Measurements from ENCODE around the gene NANP. TPM values are rescaled to one million over a fixed set of nuclear protein-coding genes. Genes with fewer than 3 reads are reported as not detected.
"Not testable (repeated sequence)": the region's sequence is repeated elsewhere in the genome, so short reads cannot be mapped to it uniquely, and the experiment has no call there.

NANP gene
- total RNA-seq, 1 donor from 2014 or later, result 6.4 TPM

DNA sequence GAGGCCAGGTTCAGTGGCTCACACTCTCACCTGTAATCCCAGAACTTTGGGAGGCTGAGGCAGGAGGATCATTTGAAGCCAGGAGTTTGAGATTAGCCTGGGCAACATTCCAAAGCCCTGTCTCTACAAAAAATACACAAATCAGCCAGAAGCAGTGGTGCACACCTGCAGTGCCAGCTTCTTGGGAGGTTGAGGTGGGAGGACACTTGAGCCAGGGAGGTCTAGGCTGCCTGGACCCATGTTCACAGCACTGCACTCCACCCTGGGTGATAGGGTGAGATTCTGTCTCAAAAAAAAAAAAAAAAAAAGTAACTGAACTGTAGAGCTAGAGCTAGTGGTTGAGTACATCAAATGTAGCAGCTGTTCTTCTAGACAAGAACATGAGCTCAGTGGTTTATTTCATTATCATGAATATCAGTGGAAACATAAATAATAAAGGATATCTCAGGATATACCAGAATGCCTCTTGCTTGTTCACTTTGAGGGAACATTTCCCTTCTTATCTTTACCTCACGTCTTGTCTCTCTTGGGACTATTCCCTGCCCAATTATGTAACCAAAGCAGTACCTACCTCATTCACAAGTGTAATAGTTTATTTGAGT is 17.6 kb downstream of the NANP start:
- no peak for DNase-seq (ENCODE audit: low read depth in 2 of 2)

DNA sequence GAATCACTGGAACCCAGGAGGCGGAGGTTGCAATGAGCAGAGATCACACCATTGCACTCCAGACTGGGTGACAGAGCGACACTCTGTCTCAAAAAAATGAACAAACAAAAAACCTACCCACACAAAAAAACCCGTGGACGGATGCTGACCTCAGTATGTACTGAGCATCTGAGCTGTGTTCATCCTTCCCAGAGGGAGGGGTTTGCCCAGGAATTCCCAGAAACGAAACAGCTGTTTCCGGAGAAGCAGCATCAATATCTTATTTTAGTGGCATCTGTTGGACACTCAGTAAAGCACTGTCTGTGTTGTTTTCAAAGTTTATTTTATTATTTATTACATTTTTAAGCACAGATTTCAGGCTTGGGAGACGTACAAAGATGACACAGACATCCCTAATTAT is 18.7 kb downstream of the NANP start:
- DNase-seq (ENCODE audit: low read depth in 2 of 2), result no peak

DNA sequence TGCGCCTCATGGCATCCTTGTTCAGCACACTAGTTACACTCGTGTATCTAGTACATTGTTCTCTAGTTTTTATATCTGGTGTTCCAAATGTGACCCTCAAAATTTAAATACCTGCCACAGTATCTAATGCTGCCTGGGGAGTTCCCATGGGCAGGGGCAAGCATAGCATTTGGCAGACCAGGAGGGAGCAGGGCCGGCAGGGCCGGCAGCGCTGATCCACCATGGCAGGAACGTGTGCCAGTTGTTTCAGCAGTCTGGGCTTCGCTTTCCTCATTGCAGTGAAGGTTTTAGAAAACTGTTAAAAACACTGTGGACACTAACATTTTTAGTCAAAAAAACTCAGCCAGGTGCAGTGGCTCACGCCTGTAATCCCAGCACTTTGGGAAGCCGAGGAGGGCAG is 19.2 kb downstream of the NANP start:
- DNase-seq (ENCODE audit: low read depth in 2 of 2), result no peak

DNA sequence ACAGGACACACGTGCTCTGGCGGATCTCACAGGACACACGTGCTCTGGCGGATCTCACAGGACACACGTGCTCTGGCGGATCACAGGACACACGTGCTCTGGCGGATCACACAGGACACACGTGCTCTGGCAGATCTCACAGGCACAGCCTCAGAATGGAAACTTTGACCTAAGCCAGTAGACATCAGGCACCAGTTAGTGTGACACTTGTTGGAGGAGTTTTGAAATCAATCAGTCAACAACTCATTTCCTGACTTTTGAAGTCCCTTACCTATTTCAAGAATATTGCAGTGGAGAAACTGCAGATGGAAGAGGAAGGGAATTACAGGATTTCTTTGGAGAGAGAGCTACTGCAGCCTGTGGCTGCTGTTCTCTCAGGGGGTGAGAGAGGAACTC is 20.9 kb downstream of the NANP start:
- not testable (repeated sequence) for DNase-seq (ENCODE audit: low read depth in 2 of 2)

- DNase-seq (ENCODE audit: low read depth in 2 of 2), result not testable (repeated sequence)
These were observed 21.5 kb downstream of the NANP start for GRCh38 chr20:25602191-25602913.

GRCh38 chr20:25601659-25602058 is 22.2 kb downstream of the NANP start:
- DNase-seq (ENCODE audit: low read depth in 2 of 2), result no peak

GRCh38 chr20:25600632-25601031 is 23.2 kb downstream of the NANP start:
- DNase-seq (ENCODE audit: low read depth in 2 of 2), result no peak

- peak in 1 of 2 donors; percentile 28 for DNase-seq (ENCODE audit: low read depth in 2 of 2)
These were observed 31.5 kb downstream of the NANP start for GRCh38 chr20:25592135-25592852.

DNA sequence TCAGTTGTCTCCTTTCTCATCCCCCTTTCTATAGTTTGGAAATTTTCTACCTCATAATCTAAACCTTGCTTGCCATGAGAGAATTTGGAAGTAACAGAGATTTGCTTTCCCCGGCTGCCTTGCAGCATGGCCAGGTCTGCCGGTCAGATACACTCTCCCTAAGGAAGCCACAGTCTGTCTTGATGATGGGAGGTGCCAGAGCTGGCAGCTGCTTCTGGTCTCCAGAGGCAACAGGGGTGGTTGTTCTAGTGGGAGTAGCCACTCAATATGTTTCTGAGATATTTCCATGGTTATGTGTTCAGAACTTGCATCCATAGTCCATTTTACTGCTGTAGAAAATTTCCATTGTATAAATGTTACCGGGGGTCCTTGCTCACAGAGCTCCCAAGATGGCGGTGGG is 33.0 kb downstream of the NANP start:
- not testable (repeated sequence) for DNase-seq (ENCODE audit: low read depth in 2 of 2)

GRCh38 chr20:25588491-25588890 is 35.3 kb downstream of the NANP start:
- no peak for DNase-seq (ENCODE audit: low read depth in 2 of 2)

DNA sequence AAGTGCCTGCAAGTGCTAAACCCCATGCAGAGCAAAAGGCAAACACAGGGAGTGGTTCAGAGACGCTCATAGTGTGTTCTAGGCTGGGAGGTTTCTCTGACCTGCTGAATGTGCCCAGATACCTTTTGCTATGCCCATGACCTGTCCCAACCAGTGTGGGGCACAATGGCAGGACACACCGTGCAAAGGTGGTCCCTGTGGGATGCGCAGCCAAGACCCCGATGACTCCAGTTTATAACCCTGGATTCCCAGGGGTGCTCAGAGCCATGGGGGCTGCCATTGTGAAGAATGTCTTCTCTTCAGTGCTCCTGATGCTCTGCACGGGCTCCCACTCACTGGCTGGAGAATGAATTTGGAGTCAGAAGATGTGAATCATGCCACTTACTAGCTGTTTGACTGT is 36.3 kb downstream of the NANP start:
- no peak for DNase-seq (ENCODE audit: low read depth in 2 of 2)

GRCh38 chr20:25586877-25587276 is 36.9 kb downstream of the NANP start:
- no peak for DNase-seq (ENCODE audit: low read depth in 2 of 2)

GRCh38 chr20:25584905-25585704 is 38.7 kb downstream of the NANP start, which contains the start of gene NINL:
NINL (minus strand) TSS chr20:25585531; CDS start chr20:25526587, 58,944 bp downstream.
- peak in 1 of 2 donors; percentile 73 for DNase-seq (ENCODE audit: low read depth in 2 of 2)

GRCh38 chr20:25583607-25584006 is 40.2 kb downstream of the NANP start:
- DNase-seq (ENCODE audit: low read depth in 2 of 2), result not testable (repeated sequence)

DNA sequence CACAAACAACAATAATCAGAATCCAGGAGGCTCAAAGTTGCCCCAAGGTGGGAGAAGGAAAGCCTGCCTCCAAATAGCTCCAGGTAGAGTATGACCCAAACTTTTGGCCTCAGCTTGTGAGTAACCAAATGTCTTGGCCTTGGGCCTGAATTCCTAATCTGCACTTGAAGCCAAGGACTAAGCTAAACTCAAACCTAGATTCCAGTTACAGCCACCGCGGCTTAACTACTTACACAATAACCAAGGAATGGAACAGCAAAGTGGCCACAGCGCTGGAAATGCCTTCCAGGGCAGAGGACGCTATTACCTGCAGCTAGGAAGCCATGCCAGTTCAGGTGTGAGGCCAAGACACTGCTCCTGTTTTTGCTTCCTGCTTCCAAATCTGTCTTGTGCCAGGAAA is 43.1 kb downstream of the NANP start:
- no peak for DNase-seq (ENCODE audit: low read depth in 2 of 2)

DNA sequence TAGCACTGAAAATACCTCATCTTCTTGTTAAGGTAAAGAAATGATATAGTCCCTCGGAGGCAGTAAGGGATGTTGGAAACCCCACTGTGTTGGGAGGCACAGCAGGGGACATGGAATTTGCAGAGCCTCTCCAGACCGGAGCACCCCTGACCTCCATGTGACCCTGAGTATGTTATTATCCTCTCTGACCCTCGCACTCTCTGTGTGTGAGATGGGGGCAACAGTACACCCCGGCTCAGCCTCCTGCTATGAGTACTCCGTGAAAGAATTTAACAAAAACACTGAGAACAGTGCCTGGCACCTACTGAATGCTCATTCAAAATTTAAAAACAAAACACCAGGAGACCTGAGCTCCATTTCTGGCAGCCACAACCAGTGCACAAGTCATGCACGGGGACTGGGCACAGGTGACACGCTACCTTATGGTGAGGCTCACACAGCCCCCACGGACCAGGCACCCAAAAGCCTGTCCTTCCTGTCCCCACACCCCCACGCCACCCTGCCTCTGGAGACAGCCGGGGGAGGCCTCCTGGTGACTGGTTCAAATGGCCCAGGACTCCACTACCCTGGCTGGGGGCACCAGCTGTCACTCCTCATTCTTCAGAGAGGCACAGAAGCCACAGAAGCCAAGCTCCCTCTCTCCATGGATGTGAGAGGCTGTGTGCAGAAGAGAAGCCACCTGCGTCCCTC is 44.6 kb downstream of the NANP start:
- DNase-seq (ENCODE audit: low read depth in 2 of 2), result no peak

DNA sequence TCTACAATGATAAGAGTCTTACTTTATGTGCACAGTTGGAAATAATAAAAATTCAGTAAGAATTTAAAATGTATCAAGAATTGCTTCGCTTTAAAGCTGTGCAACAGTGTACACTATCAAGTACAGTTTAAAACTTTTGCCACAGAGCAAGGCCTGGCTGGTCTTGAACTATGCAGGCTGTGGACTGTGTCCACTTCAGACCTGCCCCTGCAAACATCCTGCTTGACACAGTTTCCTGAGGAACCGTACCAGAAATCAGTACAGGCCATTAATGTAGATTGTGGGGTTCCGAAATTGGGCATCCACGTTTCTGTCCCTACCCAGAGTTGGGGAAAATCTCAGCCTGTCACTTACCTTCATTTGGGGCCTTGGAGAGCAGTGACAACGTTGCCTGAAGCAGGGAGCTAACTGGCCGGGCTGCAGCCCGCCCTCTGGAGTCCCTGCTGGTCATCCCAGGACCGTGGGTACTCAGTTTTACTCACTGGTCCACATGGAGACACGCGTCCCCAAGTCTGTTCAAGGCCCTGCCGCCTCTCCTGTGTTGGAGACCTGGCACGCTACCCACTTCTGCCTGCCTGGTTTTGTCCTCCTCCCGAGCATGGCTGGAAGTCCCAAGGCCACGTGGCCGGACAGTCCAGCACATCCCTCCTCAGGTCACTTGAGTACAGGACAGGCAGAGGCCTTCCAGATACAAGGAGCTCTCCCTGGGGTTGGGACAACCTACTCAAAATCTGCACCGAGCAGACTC is 46.9 kb downstream of the NANP start:
- DNase-seq (ENCODE audit: low read depth in 2 of 2), result no peak

DNA sequence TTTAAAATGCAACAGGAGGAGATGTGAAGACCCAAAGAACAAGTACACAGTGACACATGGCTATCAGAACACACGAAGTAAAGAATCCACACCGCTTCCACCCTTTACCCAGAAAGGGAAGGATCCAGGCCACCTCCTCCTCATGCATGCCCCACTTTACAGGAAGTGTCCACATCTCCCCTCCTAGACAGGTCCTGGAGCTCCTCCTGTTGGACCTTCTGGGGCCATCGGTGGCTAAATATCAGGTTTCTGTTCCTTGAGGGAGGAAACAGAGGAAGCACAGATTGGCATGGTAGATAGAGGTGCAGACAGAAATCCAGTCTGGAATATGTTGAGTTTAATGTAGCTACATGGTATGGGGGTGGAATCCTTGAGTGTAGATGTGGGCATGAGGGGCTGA is 49.4 kb downstream of the NANP start:
- peak in 1 of 2 donors; percentile 44 for DNase-seq (ENCODE audit: low read depth in 2 of 2)

- no peak for DNase-seq (ENCODE audit: low read depth in 2 of 2)
These were observed 50.2 kb downstream of the NANP start for GRCh38 chr20:25573288-25574251.
